Thyroid gland (tissue), 4 donors: ENCODE measurements around the gene LHCGR.

Experiments used
- CTCF ChIP-seq, 6 experiments: fragments of 200-600 bp in 3 of 6; fragments of 450-650 bp in 3 of 6; sonication (generic) in 3 of 6; IDR thresholded peaks; one replicate each; pipeline ENCODE4 v1.5.1; 2016 to 2019; ENCODE audit warnings: antibody characterized with exemption in 6 of 6, mild to moderate bottlenecking in 2 of 6, inconsistent platforms in 1 of 6, moderate library complexity in 1 of 6
- POLR2A ChIP-seq, 2 donors: fragments of 450-650 bp; IDR thresholded peaks; one replicate each; pipeline ENCODE4 v1.6.1; 2017; ENCODE audit warnings: antibody characterized with exemption in 2 of 2, mild to moderate bottlenecking in 2 of 2, moderate library complexity in 1 of 2

GRCh38 chr2:48707466-48707865 lies 48.1 kb downstream of the LHCGR start:
- TF ChIP-seq CTCF (IDR thresholded peaks at IDR 0.05) = no peak
- TF ChIP-seq POLR2A (IDR thresholded peaks at IDR 0.05) = no peak
